Cardiac fibroblast (primary cell): ENCODE results near the gene GCFC2.
A peak's percentile ranks its signal among the peaks of the same experiment; 100 is the strongest.
"Not testable (repeated sequence)": the region's sequence is repeated elsewhere in the genome, so short reads cannot be mapped to it uniquely, and the experiment has no call there.

Source experiments
- DNase-seq, 2 donors: peaks; one replicate each; pipeline versions ENCODE4 v3.0.0 to v3.0.0-alpha.2; 2010; ENCODE audit warnings: low read depth in 2 of 2
- H3K4me3 ChIP-seq, 2 donors: replicated peaks in 1 of 2; 1 replicate in 1 of 2; 2 replicates in 1 of 2; pipeline ENCODE4 v1.5.1; 2011; ENCODE audit warnings: low read depth in 2 of 2, low read length in 2 of 2, mild to moderate bottlenecking in 2 of 2, moderate library complexity in 1 of 2
- TF ChIP-seq, protein P1 (sequence below): IDR thresholded peaks from one replicate; pipeline ENCODE4 v1.5.1; 2011; ENCODE audit warnings: low read depth, mild to moderate bottlenecking, low read length, inconsistent platforms

Gene GCFC2

DNA sequence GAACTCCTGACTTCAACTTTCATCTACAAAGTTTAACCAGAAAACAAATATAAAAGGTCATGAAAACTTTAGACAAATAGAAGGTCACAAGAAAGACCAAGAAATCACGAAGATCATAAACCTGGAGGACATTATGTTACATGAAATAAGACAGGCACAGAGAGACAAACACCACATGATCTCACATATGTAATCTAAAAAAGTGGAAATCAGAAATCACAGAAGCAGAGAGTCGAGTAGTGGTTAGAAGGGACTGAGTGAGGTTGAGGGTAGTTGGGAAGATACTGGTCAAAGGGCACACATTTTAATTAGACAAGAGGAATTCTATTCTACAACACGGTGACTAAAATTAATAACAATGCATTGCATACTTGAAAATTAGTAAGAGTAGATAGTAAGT, 1.4 kb downstream of the GCFC2 start:
- no peak for DNase-seq
- H3K4me3 ChIP-seq, result peak overlapping the region in 1 of 2 donors; percentile 1
- TF ChIP-seq, protein P1, sequence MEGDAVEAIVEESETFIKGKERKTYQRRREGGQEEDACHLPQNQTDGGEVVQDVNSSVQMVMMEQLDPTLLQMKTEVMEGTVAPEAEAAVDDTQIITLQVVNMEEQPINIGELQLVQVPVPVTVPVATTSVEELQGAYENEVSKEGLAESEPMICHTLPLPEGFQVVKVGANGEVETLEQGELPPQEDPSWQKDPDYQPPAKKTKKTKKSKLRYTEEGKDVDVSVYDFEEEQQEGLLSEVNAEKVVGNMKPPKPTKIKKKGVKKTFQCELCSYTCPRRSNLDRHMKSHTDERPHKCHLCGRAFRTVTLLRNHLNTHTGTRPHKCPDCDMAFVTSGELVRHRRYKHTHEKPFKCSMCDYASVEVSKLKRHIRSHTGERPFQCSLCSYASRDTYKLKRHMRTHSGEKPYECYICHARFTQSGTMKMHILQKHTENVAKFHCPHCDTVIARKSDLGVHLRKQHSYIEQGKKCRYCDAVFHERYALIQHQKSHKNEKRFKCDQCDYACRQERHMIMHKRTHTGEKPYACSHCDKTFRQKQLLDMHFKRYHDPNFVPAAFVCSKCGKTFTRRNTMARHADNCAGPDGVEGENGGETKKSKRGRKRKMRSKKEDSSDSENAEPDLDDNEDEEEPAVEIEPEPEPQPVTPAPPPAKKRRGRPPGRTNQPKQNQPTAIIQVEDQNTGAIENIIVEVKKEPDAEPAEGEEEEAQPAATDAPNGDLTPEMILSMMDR, result no peak

DNA sequence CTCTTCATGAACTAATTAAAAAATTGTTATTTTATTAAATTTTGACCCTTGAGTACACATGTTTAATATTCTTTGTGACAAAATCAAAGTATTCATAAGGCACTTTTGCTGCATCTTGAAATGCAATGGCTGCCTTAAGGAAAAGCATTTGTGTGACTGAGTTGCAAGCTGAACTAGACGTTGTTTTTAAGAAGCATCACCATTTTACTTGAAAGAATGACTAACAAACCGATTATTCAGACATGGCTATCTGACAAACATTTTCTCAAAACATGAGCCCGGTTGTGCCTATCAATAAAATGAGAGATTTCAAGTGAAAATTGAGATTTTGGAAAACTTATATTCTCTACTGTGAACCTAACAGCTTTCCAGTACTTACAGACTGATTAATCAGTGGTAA, 2.8 kb downstream of the GCFC2 start:
- DNase-seq, result peak; percentile 4 to 57
- H3K4me3 ChIP-seq, result no peak overlapping the region
- TF ChIP-seq, protein P1, result no peak

DNA sequence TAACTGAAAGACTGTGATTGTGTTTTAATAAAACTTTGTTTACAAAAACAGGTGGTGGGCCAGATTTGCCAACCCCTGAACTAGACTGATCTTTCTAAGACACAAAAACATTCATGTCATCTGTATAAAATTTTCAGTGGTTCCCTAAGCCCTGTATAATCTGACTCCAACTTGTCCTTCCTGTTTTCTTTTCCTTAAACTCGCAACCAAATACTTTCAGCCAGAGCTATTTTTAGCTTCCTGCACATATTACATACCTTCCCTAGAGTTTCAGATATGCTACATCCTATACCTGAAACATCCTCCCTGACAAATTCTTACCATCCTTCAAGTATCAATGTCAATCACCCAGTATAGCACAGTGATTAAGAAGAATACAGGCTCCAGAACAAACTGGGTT, 4.8 kb downstream of the GCFC2 start:
- H3K4me3 ChIP-seq, result no peak overlapping the region
- TF ChIP-seq, protein P1, result no peak
- DNase-seq, result peak in 1 of 2 donors; percentile 7

DNA sequence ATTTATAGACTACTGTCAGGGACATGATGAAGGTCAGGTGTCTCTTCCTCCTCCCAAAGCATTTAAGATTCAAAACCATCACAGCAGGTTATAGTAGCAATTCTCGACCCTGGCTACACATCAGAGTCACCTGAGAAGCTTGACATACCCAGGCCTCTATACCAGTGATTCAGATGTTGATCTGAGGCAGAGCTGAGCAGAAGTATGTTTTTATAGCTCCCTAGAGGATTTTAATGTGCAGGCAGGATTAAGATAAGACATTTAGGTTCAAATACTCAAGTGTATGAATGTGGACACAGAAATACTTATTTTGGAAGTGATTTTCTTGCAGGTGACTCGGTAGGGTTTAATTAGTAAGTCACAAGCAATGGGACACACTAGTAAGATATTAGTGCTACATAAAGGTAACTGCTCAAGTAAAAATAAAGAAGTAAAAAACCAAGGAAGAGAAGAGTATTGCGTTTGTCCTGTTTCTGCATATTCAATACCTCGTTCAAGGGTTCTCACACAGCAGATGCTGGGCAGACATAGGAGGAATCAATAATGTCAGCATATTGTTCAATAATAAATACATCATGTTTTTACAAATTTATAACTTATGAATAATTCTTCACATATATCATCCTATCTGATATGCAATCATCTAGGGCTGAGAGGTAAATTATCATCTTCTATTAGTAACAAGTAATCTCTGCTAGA, 7.0 kb downstream of the GCFC2 start:
- TF ChIP-seq, protein P1, result no peak
- no peak overlapping the region for H3K4me3 ChIP-seq
- DNase-seq, result no peak

DNA sequence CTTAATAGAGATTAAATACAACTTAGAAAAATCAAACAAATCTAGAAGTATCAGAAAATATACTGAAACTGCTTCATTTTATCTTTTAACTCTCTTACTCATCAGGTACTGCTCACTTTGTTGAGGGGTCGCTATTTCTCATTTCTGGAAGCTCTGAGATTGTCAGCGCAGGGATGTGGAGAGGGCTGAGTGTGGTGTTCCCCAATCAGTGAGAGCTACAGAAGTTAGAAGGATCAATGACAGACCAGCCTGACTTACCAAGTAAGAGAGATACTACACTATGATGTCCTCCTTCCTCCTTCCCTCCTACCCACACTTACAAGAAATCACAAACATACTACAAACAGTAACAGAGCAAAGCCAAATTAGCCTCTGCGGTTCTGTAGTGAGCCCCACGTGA, 8.1 kb downstream of the GCFC2 start:
- H3K4me3 ChIP-seq, result no peak overlapping the region
- no peak for DNase-seq
- TF ChIP-seq, protein P1, result no peak

DNA sequence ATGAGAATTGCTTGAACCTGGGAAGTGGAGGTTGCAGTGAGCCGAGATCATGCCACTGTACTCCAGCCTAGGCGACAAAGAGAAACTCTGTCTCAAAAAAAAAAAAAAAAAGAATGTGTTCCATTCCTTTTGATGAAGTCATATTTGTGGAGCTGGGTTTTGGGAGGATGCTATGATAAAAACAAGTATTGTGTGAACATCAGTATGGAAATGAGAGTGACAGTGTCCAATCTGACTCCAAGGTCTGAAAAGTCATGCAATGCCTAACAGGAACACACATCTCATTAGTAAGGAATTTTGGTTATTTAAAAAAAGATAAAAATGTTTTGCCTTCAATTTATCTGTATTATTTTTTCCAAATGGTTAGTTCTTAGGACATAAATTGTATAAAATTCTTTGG, 11.8 kb downstream of the GCFC2 start:
- peak in 1 of 2 donors; percentile 72 for DNase-seq
- TF ChIP-seq, protein P1, result no peak
- H3K4me3 ChIP-seq, result no peak overlapping the region

DNA sequence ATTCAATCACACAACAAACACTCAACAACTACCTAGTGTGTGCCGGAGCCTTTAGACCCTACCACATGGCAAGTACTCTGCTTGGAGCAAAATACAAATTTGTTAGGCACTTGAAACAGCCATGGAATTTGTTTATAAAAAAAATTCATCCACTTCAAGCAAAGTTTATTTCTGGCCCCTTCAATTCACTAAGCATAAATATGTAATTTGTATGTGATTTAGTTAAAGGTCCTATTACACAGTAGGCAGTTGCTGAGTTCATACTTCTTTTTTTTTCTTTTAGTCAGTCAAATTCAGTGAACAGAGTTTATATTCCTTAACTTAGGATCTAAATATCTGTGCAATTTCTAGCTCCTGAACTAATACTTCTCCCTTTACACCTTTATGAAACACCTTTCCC, 22.5 kb downstream of the GCFC2 start:
- no peak for DNase-seq
- H3K4me3 ChIP-seq, result no peak overlapping the region
- TF ChIP-seq, protein P1, result no peak

DNA sequence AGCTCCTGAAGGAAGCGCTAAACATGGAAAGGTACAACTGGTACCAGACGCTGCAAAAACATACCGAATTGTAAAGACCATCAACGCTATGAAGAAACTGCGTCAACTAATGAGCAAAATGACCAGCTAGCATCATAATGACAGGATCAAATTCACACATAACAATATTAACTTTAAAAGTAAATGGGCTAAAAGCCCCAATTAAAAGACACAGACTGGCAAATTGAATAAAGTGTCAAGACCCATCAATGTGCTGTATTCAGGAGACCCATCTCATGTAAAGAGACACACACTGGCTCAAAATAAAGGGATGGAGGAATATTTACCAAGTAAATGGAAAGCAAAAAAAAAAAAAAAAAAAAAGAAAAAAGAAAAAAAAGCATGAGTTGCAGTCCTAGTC, 27.3 kb downstream of the GCFC2 start:
- not testable (repeated sequence) for H3K4me3 ChIP-seq, DNase-seq
